Amniotic stem cell (primary cell): Measurements from ENCODE around the gene STAG2.
A peak's percentile ranks its signal among the peaks of the same experiment; 100 is the strongest.
"Not testable (repeated sequence)": the region's sequence is repeated elsewhere in the genome, so short reads cannot be mapped to it uniquely, and the experiment has no call there.

Experiments used
- DNase-seq: peaks from one replicate; lab custom pipeline; 2025; lab: John Stamatoyannopoulos, UW

STAG2 gene

DNA sequence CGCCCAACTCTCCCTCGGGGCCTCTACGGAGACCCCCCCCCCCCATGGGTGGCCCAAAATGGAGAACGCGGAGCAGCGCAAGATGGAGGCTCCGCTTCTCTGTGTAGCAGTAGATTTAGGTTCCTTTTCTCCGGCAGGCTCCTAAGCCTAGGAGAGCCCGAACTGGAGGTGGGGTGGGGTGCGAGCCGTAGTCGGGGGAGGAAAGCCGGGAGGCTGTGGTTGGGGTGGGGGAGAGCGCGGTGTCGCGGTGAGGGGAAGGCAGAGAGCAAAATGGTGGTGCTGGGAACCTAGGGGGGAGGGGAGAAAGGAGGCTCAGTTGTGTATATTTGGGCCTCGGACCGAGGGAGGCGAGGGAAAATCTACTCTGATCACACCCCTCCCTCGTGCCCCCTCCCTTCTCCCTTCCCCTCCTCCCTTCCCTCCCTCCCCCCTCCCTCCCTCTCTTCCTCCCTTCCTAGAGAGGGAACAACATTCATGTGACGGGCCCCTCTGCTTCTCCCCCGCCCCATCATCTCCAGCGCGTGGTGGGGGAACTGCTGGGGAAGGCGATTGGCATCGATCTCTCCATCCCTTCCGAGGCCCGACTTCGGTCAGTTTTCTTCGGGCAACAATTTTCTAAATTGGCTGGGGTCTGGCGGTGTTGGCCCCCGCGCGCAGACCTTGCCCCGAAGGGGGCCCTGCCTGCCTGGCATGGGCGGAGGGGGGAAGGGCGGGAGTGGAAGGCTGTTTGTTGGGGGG is at the start of gene STAG2:
Gene STAG2, plus strand, starts transcription at position 439 of the 738 bp plus-strand sequence. CDS start 60,922 bp downstream, outside the sequence.
- DNase-seq, result peak; percentile 8

DNA sequence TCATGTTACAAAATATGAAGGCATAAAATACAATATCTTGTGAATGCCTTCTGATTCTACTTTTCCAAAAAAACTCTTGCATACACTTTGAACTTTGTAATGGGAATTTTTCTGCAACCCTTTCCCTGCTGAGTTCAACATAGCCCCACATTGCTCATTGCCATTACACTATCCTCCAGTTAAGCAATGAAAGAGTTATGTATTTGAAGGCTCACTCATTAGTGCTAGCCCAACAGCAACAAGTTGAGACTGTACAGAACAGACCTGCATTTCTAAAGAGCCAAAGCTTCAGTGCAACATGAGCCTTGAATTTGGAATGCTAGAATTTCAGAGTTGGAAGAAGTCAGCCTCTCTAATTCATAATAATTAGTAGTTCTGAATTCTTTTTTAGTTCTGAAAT is 44.4 kb upstream of the STAG2 start:
- DNase-seq, result no peak

DNA sequence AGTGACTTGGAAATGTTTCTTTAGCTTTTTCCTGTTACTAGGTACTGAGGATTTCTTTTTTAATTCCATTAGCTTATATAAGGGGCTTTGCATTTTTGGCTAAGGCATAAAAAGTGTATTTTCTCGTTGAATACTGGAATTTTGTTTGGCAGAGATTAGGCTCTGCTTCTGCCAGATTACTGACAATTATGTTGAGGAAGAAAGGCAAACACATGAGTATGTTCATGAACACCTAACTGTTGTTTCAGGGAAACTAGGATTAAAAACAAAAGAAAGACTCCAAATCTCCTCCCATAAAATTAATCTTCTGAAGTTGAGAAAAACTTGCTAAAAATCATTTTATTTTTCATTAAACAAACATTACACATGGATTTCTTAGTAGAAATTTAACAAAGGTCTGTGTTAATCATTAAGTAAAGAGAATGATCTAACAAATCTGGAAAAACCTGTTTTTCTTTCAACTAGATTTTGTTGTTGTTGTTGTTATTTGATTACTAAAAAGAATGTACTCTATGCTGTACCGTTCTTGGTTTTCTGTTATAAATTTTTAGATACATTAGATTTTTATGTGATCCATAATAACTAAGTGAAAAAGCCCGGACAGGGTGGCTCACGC is 43.3 kb upstream of the STAG2 start:
- no peak for DNase-seq

- peak; percentile 2 for DNase-seq
These were observed 41.3 kb upstream of the STAG2 start for GRCh38 chrX:123920105-123920785.

DNA sequence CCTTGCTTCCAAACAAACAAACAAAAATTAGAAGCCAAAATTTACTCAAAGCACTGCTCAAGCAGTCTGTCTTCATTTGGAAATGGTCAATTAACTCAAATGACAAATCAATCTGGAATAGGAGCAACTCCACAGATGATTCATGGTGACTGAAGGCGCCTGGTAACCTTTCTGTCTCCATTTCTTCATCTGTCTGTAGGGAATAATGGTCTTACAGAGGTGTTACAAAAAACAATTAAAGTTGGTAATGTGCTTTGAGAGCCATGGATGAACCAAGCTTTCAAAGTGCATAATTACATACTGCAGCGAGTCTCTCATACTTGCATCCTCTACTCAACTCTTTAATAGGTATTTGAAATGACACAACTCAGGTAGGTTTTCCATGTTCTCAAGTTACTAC is 38.3 kb upstream of the STAG2 start:
- no peak for DNase-seq

GRCh38 chrX:123924186-123924585 is 37.3 kb upstream of the STAG2 start:
- DNase-seq, result no peak

GRCh38 chrX:123927845-123928244 is 33.7 kb upstream of the STAG2 start:
- no peak for DNase-seq

GRCh38 chrX:123932055-123932454 is 29.5 kb upstream of the STAG2 start:
- DNase-seq, result not testable (repeated sequence)

- no peak for DNase-seq
These were observed 18.4 kb upstream of the STAG2 start for GRCh38 chrX:123943074-123943473.

GRCh38 chrX:123943488-123943887 is 18.0 kb upstream of the STAG2 start:
- no peak for DNase-seq

DNA sequence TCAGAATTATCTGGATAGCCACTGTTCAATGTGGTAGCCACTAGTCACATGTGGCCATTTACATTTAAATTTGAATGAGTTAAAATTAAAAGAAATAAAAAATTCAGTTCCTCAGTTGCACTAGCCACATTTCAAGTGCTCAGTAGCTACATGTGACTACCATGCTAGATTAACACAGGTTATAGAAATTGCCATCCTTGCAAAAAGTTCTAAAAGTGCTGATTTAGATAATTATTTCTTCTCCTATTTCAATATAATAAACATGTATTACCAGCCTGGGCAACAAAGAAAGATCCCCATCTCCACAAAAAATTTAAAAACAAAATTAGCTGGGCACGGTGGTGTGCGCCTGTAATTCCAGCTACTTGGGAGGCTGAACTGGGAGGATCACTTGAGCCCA is 11.7 kb upstream of the STAG2 start:
- DNase-seq, result no peak

DNA sequence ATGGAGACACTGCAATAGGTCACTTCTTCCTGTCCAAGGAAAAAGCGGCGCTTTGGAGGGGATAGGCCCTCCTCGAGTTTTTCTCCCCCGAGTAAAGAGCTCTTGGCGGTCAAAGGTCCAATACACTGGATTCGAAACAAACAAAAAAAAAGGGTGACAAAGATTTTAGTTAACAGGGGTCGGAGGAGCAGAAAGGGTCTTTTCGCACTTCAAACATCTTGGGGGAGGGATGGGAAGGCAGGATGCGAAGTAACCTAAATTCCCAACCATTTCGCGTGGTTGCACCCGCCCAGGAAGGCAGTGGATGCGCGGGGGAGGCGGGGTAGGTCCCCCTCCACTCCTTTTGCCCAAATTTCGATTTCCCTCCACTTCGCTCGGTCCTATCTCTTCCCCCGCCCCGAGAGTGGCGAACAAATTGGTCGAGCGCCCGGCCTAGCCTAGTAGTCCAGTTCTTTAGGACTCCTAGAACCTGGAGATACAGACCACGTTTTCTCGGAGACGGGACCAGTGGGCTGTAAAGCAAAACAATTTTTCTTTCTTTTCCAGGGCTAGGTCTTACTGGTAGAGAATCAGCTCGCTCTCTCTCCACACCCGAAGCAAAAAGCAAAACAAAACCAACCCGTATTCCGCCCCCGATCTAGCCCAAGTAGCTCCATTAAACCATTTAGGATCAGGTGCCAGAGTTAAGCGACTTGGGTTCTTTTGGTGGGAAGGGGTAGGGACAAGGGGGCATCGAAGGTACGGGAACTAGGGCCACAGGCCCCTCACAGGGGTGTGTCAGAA is 2.0 kb upstream of the STAG2 start:
- no peak for DNase-seq

- no peak for DNase-seq
These were observed 594 bp upstream of the STAG2 start for GRCh38 chrX:123960956-123961267.

GRCh38 chrX:123962006-123962467 is 531 bp downstream of the STAG2 start:
- no peak for DNase-seq

DNA sequence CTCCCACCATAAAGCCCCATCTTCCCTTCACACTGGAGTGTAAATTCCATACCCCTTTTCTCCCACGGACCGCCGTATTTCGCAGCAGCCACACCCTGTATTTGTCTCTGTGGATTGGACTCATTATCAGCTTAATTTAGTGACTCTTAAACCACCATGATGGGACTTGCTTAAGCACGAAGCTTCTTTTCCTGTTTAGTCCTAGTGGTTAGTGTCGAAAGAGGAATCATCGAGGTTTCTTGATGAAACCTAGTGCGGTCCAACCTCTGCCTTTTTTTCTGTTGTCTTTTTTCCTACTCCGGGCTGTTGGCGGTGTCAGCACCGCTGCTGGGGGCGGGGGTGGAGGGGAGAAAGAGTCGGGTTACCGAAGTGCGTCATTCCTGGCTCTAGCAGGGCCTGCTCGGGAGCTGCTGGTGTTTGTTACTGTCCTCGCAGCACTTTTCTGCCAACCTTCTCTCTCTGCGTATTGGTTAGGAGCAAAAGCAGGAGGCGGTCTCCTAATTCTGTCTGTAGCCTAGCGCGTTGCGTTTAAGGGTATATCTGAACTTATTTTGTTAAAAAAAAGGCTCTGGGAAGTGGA is 1.4 kb downstream of the STAG2 start:
- DNase-seq, result peak; percentile 75

DNA sequence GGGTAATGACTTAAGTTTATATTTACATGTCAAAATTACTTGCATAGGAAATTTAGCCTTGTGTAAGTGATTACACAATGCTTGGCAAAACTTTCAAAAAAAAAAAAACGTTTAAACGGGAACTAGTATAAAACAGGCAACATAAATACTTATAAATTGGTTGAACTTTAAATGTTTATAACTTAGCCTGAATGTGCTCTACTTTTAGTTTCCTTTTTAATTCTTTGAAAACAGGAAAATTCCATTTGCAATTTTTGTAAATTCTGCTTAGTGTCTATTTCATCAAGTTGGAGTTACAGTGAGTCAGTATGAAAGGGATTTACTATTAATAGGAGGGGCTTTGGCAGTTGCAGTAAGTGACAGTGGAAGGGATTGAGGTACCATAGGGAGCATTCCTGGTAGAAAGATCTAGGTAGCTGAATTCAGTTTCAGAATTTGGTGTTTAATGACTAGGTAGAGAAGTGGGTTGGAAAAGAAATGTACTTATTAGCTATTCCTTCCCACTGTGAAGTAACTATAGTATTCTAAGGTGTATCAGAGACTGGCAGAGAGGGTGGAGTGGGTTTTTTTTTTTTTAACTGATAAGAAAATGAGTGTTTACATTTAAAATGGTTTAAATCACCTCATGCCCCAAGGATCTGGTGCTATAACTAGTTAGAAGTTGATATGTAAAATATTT is 2.8 kb downstream of the STAG2 start:
- DNase-seq, result no peak

DNA sequence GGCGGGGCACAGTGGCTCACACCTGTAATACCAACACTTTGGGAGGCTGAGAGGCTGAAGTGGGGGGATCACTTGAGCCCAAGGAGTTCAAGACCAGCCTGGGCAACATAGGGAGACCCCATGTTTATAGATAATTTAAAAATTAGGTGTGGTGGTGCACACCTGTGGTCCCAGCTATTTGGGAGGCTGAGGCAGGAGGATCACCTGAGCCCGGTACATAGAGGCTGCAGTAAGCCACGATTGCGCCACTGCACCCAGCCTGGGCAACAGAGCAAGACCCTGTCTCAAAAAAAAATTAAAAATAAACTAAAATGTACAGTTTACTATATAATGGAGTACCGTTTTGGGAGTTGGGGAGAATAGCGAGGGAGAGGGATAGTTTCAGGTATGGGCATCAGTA is 4.2 kb downstream of the STAG2 start:
- no peak for DNase-seq

DNA sequence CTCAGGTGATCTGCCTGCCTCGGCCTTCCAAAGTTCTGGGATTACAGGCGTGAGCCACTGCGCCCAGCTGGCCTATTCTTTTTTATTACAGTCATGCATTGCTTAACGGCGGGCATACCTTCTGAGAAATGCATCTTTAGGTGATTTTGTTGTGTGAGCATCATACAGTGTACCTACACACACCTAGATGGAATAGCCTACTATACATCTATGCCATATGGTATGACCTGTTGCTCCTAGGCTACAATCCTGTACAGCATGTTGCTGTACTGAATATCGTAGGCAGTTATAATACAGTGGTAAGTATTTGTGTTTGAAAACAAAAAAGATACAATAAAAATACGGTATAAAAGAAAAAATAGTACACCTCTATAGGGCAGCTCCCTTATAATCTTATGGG is 6.0 kb downstream of the STAG2 start:
- DNase-seq, result no peak

DNA sequence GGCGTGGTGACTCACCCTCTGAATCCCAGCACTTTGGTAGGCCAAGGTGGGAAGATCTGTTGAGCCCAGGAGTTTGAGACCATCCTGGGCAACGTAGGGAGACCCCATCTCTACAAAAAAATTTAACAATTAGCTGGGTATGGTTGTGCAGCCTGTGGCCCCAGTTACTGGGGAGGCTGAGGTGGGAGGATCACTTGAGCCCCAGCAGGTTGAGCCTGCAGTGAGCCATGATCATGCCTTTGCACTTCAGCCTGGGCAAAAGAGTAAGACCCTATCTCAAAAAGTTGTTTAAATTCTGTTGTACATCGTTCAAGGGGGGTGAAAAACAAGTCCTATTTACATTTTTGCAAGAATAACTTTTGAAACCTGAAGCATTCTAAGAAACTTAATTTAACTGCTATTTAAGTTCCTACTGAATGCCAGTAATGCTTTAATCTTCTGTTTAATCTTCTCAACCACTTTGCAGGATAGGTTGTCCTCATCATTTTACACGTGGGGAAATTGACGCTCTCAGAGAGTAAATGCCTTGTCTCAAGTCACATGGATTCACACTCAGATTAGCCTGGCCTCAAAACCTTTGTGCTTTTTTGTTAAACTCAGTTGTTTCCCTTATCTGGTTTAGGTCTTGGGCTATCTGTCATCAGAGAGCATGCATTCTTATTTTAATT is 7.0 kb downstream of the STAG2 start:
- DNase-seq, result no peak

DNA sequence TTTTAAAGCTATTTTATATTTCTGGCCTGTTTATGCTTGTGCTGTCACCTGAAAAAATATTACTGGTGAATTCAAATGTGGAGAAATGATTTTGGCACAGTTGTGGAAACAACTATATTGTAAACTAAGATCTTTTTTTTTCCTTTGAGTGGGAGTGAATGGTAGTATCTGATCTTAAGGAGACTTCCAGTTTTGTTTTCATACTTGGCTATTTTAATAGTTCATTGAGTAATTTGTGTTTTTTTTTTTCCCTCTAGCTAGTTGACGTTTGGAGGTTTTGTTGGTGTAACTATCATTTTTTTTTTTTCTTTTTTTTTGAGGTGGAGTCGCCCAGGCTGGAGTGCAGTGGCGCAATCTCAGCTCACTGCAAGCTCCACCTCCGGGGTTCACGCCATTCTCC is 10.5 kb downstream of the STAG2 start:
- DNase-seq, result no peak

GRCh38 chrX:123973921-123974320 is 12.4 kb downstream of the STAG2 start:
- no peak for DNase-seq
